ENCODE results near the gene ATP5ME. TPM values are rescaled to one million over a fixed set of nuclear protein-coding genes. Genes with fewer than 3 reads are reported as not detected.
"Not testable (repeated sequence)": the region's sequence is repeated elsewhere in the genome, so short reads cannot be mapped to it uniquely, and the experiment has no call there.

ATP5ME gene
- total RNA-seq, 1 experiment from 2014 or later = 425 TPM

- no peak for DNase-seq
- Histone ChIP-seq H3K18ac (ENCODE audit: insufficient read length, low read depth, low read length) (no peak overlapping the region), H3T11ph (ENCODE audit: low read length) (no peak overlapping the region), H3K9me3 (ENCODE audit: control insufficient read depth, low read depth, low read length) (no peaks in the 10 kb centered on the region), H4K20me1 (ENCODE audit: control insufficient read depth, insufficient read depth, insufficient read length) (peaks cover 4% of the 10 kb centered on the region), H2BK12ac (ENCODE audit: insufficient read length, low read depth, low read length) (no peak overlapping the region), H3K4ac (ENCODE audit: low read depth, low read length) (no peak overlapping the region), H3K23me2 (ENCODE audit: insufficient read length, low read depth, low read length, poor library complexity, severe bottlenecking) (peaks cover 14% of the 10 kb centered on the region), H3K9ac (ENCODE audit: extremely low read depth, insufficient read length, low read length) (no peak overlapping the region), H2BK15ac (ENCODE audit: low read depth, low read length) (no peak overlapping the region), H3K27me3 (ENCODE audit: insufficient read depth, low read length) (no peaks in the 10 kb centered on the region), H4K5ac (ENCODE audit: insufficient read length, low read depth, low read length) (no peak overlapping the region), H3K56ac (ENCODE audit: insufficient read length, low read depth, low read length) (no peak overlapping the region), H3K4me2 (ENCODE audit: insufficient read depth, insufficient read length, low read length) (no peak overlapping the region), H3K4me1 (ENCODE audit: insufficient read depth, low read length) (0 out of 2 replicates have a peak, but pooled peaks cover 3% of the 10 kb centered on the region), H3K79me1 (ENCODE audit: insufficient read depth, low read depth, low read length, poor library complexity, severe bottlenecking) (peaks cover 3% of the 10 kb centered on the region), H2BK5ac (ENCODE audit: insufficient read length, low read length) (no peak overlapping the region), H3K79me2 (ENCODE audit: insufficient read depth, low read length) (peaks cover 5% of the 10 kb centered on the region; the same call in 1 of the 2 replicates), H2BK120ac (ENCODE audit: low read depth, low read length, poor library complexity, severe bottlenecking) (no peak overlapping the region), H2BK20ac (ENCODE audit: low read depth, low read length, poor library complexity, severe bottlenecking) (no peak overlapping the region), H2AFZ (ENCODE audit: low read length) (no peak overlapping the region), H4K8ac (replicated peaks; ENCODE audit: insufficient read length, low read depth, low read length) (no peak overlapping the region), H4K91ac (ENCODE audit: insufficient read length, low read depth, low read length) (no peak overlapping the region), H3K27ac (ENCODE audit: insufficient read length, low read depth, low read length) (no peak overlapping the region), H2AK5ac (ENCODE audit: insufficient read length, low read length) (no peak overlapping the region), H3K23ac (ENCODE audit: insufficient read length, low read depth, low read length) (no peak overlapping the region), H3K14ac (ENCODE audit: insufficient read depth, low read length) (no peak overlapping the region)
- WGBS (ENCODE audit: extremely low coverage, insufficient read length, low lambda C conversion rate) = no CpG with 5 or more reads among the region's 3 CpGs
- Mint-ChIP-seq H3K9me3 (no peaks in the 10 kb centered on the region; a peak in 1 of 5 replicates), H3K27ac (no peak overlapping the region), H3K4me3 (peak overlapping the region; percentile 40 to 93; a peak in 1 of 5 replicates), H3K27me3 (ENCODE audit: low read depth) (no peaks in the 10 kb centered on the region; the same call in 1 of the 2 replicates), H3K36me3 (ENCODE audit: insufficient read depth in 1 of 3, low read depth in 3 of 3) (peaks cover 21 to 31% (median 29%) of the 10 kb centered on the region in 3 experiments; a peak in 6 of 7 replicates), H3K4me1 (peaks cover 6 to 7% of the 10 kb centered on the region in 2 experiments)
- TF ChIP-seq CTCF (conservative IDR thresholded peaks at IDR 0.05) = no peak
Measured at GRCh38 chr4:671769-672168, 2.3 kb downstream of the ATP5ME start.

DNA sequence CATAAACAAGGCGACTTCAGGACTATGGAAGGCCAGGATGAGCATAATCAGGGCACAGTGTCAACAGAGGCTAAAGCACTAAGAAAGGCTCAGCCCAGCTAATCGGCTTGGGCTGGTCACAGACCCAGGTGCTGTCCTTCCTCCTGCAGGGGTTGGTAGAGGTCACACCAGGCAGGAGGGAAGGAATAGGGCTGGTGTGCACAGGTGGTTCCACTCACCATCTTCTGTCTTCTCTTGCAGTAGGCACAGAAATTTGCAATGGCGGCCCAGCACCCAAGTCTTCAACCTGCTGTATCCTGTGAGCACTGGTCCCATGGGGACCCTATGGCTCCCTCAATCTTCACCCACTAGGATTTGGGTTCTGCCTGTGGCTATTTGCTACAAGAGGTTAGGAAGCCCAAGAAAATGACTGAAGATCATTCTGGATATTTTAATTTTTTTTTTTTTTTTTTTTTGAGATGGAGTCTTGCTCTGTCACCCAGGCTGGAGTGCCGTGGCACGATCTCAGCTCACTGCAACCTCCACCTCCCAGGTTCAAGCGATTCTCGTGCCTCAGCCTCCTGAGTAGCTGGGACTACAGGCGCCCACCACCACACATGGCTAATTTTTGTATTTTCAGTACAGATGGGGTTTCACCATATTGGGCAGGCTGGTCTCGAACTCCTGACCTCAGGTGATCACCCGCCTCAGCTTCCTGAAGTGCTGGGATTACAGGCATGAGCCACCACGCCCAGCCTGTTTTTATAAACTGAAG, 4.1 kb downstream of the ATP5ME start:
- not testable (repeated sequence) for H2BK15ac ChIP-seq (ENCODE audit: low read depth, low read length); H3T11ph ChIP-seq (ENCODE audit: low read length); H2AFZ ChIP-seq (ENCODE audit: low read length); DNase-seq; H3K18ac ChIP-seq (ENCODE audit: insufficient read length, low read depth, low read length); H3K4ac ChIP-seq (ENCODE audit: low read depth, low read length); H3K4me1 Mint-ChIP-seq; H3K27me3 ChIP-seq (ENCODE audit: insufficient read depth, low read length); H3K4me2 ChIP-seq (ENCODE audit: insufficient read depth, insufficient read length, low read length); H3K14ac ChIP-seq (ENCODE audit: insufficient read depth, low read length); H4K8ac ChIP-seq (replicated peaks; ENCODE audit: insufficient read length, low read depth, low read length); H3K9me3 ChIP-seq (ENCODE audit: control insufficient read depth, low read depth, low read length); H3K4me1 ChIP-seq (ENCODE audit: insufficient read depth, low read length); H2BK12ac ChIP-seq (ENCODE audit: insufficient read length, low read depth, low read length); H3K23ac ChIP-seq (ENCODE audit: insufficient read length, low read depth, low read length); H2BK20ac ChIP-seq (ENCODE audit: low read depth, low read length, poor library complexity, severe bottlenecking); H3K27me3 Mint-ChIP-seq (ENCODE audit: low read depth); H3K9ac ChIP-seq (ENCODE audit: extremely low read depth, insufficient read length, low read length); H2BK120ac ChIP-seq (ENCODE audit: low read depth, low read length, poor library complexity, severe bottlenecking); H4K91ac ChIP-seq (ENCODE audit: insufficient read length, low read depth, low read length); H3K27ac Mint-ChIP-seq; H3K79me2 ChIP-seq (ENCODE audit: insufficient read depth, low read length); H3K56ac ChIP-seq (ENCODE audit: insufficient read length, low read depth, low read length); H2BK5ac ChIP-seq (ENCODE audit: insufficient read length, low read length); H3K9me3 Mint-ChIP-seq; H3K79me1 ChIP-seq (ENCODE audit: insufficient read depth, low read depth, low read length, poor library complexity, severe bottlenecking); H3K27ac ChIP-seq (ENCODE audit: insufficient read length, low read depth, low read length); H4K20me1 ChIP-seq (ENCODE audit: control insufficient read depth, insufficient read depth, insufficient read length); H2AK5ac ChIP-seq (ENCODE audit: insufficient read length, low read length); H4K5ac ChIP-seq (ENCODE audit: insufficient read length, low read depth, low read length); H3K4me3 Mint-ChIP-seq
- H3K36me3 Mint-ChIP-seq (ENCODE audit: insufficient read depth in 1 of 3, low read depth in 3 of 3) = peaks cover 21 to 31% (median 29%) of the 10 kb centered on the region in 3 experiments; a peak in 6 of 7 replicates
- no CpG with 5 or more reads among the region's 11 CpGs for WGBS (ENCODE audit: extremely low coverage, insufficient read length, low lambda C conversion rate)
- H3K23me2 ChIP-seq (ENCODE audit: insufficient read length, low read depth, low read length, poor library complexity, severe bottlenecking) = peaks cover 12% of the 10 kb centered on the region

Measured in H9 (cell line).